Trophoblast cell (in vitro differentiated cells and primary cell): ENCODE results near the gene NHSL2.

Experiments used
- DNase-seq, 2 donors: peaks; one replicate each; pipeline ENCODE4 v3.0.0-alpha.2; 2016
- H2AFZ ChIP-seq: 2 replicates; pipeline ENCODE4 v1.6.1; 2013; ENCODE audit warnings: low read length, moderate library complexity, mild to moderate bottlenecking; ENCODE audit not compliant: insufficient read depth, poor library complexity
- H2AK5ac ChIP-seq: 2 replicates; pipeline ENCODE4 v1.6.1; 2013; ENCODE audit warnings: mild to moderate bottlenecking, low read length
- H2BK120ac ChIP-seq: 2 replicates; pipeline ENCODE4 v1.6.1; 2013; ENCODE audit warnings: low read length, mild to moderate bottlenecking, moderate library complexity; ENCODE audit not compliant: insufficient read depth, poor library complexity
- H2BK12ac ChIP-seq: 2 replicates; pipeline ENCODE4 v1.6.1; 2013; ENCODE audit warnings: mild to moderate bottlenecking, low read length, moderate library complexity
- H2BK5ac ChIP-seq: 2 replicates; pipeline ENCODE4 v1.6.1; 2013; ENCODE audit warnings: low read length, low read depth, moderate library complexity, mild to moderate bottlenecking; ENCODE audit not compliant: poor library complexity
- H3K14ac ChIP-seq: 2 replicates; pipeline ENCODE4 v1.6.1; 2013; ENCODE audit warnings: mild to moderate bottlenecking, low read length
- H3K18ac ChIP-seq: 2 replicates; pipeline ENCODE4 v1.6.1; 2013; ENCODE audit warnings: mild to moderate bottlenecking, low read length
- H3K23ac ChIP-seq: 2 replicates; pipeline ENCODE4 v1.6.1; 2013; ENCODE audit warnings: low read length
- H3K27ac ChIP-seq: 2 replicates; pipeline ENCODE4 v1.5.1; 2013; ENCODE audit warnings: low read depth, mild to moderate bottlenecking, inconsistent platforms, low read length, moderate library complexity
- H3K27me3 ChIP-seq: 2 replicates; pipeline ENCODE4 v1.6.1; 2013; ENCODE audit warnings: inconsistent platforms, mild to moderate bottlenecking, low read length, moderate library complexity; ENCODE audit not compliant: insufficient read depth
- H3K36me3 ChIP-seq, 2 experiments: 1 replicate in 1 of 2; 2 replicates in 1 of 2; pipeline ENCODE4 v1.6.1; 2013; ENCODE audit warnings: low read length in 2 of 2, mild to moderate bottlenecking in 2 of 2, moderate library complexity in 1 of 2; ENCODE audit not compliant: insufficient read depth in 2 of 2, control insufficient read depth in 1 of 2
- H3K4ac ChIP-seq: 2 replicates; pipeline ENCODE4 v1.6.1; 2013; ENCODE audit warnings: low read depth, mild to moderate bottlenecking, low read length, moderate library complexity
- H3K4me1 ChIP-seq, 2 experiments: 1 replicate in 1 of 2; 2 replicates in 1 of 2; pipeline ENCODE4 v1.6.1; 2013; ENCODE audit warnings: low read length in 2 of 2, mild to moderate bottlenecking in 2 of 2, moderate library complexity in 1 of 2; ENCODE audit not compliant: insufficient read depth in 2 of 2, control insufficient read depth in 1 of 2
- H3K4me2 ChIP-seq: 2 replicates; pipeline ENCODE4 v1.6.1; 2013; ENCODE audit warnings: inconsistent platforms, mild to moderate bottlenecking, low read length, moderate library complexity
- H3K4me3 ChIP-seq: 2 replicates; pipeline ENCODE4 v1.5.1; 2013; ENCODE audit warnings: mild to moderate bottlenecking, low read depth, low read length, inconsistent platforms
- H3K79me1 ChIP-seq: one replicate; pipeline ENCODE4 v1.6.1; 2013; ENCODE audit warnings: low read length
- H3K79me2 ChIP-seq: 2 replicates; pipeline ENCODE4 v1.6.1; 2013; ENCODE audit warnings: low read length, mild to moderate bottlenecking; ENCODE audit not compliant: control insufficient read depth, insufficient read depth, poor library complexity
- H3K9ac ChIP-seq: 2 replicates; pipeline ENCODE4 v1.6.1; 2013; ENCODE audit warnings: mild to moderate bottlenecking, low read length
- H3K9me3 ChIP-seq: 2 replicates; pipeline ENCODE4 v1.6.1; 2013; ENCODE audit warnings: low read depth, mild to moderate bottlenecking, control low read depth, inconsistent platforms, low read length; ENCODE audit not compliant: insufficient read depth
- H4K12ac ChIP-seq: 2 replicates; pipeline ENCODE4 v1.6.1; 2013; ENCODE audit warnings: low read depth, mild to moderate bottlenecking, low read length, moderate library complexity
- H4K8ac ChIP-seq: 2 replicates; pipeline ENCODE4 v1.6.1; 2013; ENCODE audit warnings: low read depth, mild to moderate bottlenecking, low read length, moderate library complexity
- H4K91ac ChIP-seq: one replicate; pipeline ENCODE4 v1.6.1; 2013; ENCODE audit warnings: low read depth, mild to moderate bottlenecking, low read length, moderate library complexity
- WGBS: extraction: QIAGEN DNeasy Blood & Tissue Kit; methylation state at CpG from one replicate; pipeline ENCODE4 v1.1.7; 2013; ENCODE audit warnings: missing lambda C conversion rate; ENCODE audit not compliant: insufficient read length, insufficient coverage; ENCODE audit errors: extremely low coverage; 5-methylcytosine and 5-hydroxymethylcytosine counted together

Gene NHSL2

GRCh38 chrX:72029483-72030411 is 119.1 kb downstream of the NHSL2 start:
- Histone ChIP-seq H2AFZ (no peak overlapping the region), H3K27me3 (no peaks in the 10 kb centered on the region)

GRCh38 chrX:72030431-72030830 is 119.8 kb downstream of the NHSL2 start:
- H3K36me3 ChIP-seq, result no peaks in the 10 kb centered on the region
- peak overlapping the region; percentile 48 for H2BK120ac ChIP-seq
- H4K12ac ChIP-seq, result no peak overlapping the region
- H3K4me1 ChIP-seq, result peaks cover 23 to 31% of the 10 kb centered on the region in 2 experiments
- no peak overlapping the region for H2AK5ac ChIP-seq
- peak overlapping the region; percentile 77 for H2BK5ac ChIP-seq
- no peaks in the 10 kb centered on the region for H3K27me3 ChIP-seq
- H3K79me2 ChIP-seq, result no peaks in the 10 kb centered on the region
- H2AFZ ChIP-seq, result no peak overlapping the region
- H3K23ac ChIP-seq, result no peak overlapping the region
- H3K79me1 ChIP-seq, result peaks cover 21% of the 10 kb centered on the region
- H3K9me3 ChIP-seq, result no peaks in the 10 kb centered on the region
- no peak overlapping the region for H3K4me3 ChIP-seq
- H3K4me2 ChIP-seq, result no peak overlapping the region
- no peak overlapping the region for H3K9ac ChIP-seq
- no peak overlapping the region for H4K8ac ChIP-seq
- peak overlapping the region; percentile 35 for H2BK12ac ChIP-seq
- H4K91ac ChIP-seq, result peak overlapping the region; percentile 11
- WGBS, result no CpG with 5 or more reads among the region's 3 CpGs
- no peak overlapping the region for H3K4ac ChIP-seq
- peak overlapping the region; percentile 58 for H3K27ac ChIP-seq
- H3K18ac ChIP-seq, result no peak overlapping the region
- DNase-seq, result peak in 1 of 2 donors; percentile 10
- peak overlapping the region; percentile 56 for H3K14ac ChIP-seq

More at GRCh38 chrX:72029483-72030411, 119.1 kb downstream of the NHSL2 start:
- Histone ChIP-seq H3K27ac (peak overlapping the region; percentile 85), H3K4ac (no peak overlapping the region), H3K14ac (peak overlapping the region; percentile 6), H4K12ac (no peak overlapping the region), H3K23ac (no peak overlapping the region), H2BK12ac (peak overlapping the region; percentile 75), H3K79me2 (no peaks in the 10 kb centered on the region), H3K9ac (no peak overlapping the region), H3K4me3 (no peak overlapping the region), H3K4me1 (peaks cover 23 to 33% of the 10 kb centered on the region in 2 experiments), H3K36me3 (peaks cover 0 to 1% of the 10 kb centered on the region in 2 experiments), H3K4me2 (peak overlapping the region; percentile 30), H3K79me1 (peaks cover 23% of the 10 kb centered on the region), H3K9me3 (no peaks in the 10 kb centered on the region), H4K8ac (no peak overlapping the region), H4K91ac (peak overlapping the region; percentile 84), H2BK120ac (peak overlapping the region; percentile 77), H3K18ac (no peak overlapping the region), H2BK5ac (peak overlapping the region; percentile 67), H2AK5ac (no peak overlapping the region)
- DNase-seq, result peak; percentile 30 to 75
- no CpG with 5 or more reads among the region's 7 CpGs for WGBS

GRCh38 chrX:72031118-72031517 is 120.5 kb downstream of the NHSL2 start:
- no peak overlapping the region for H3K14ac ChIP-seq
- H3K4me3 ChIP-seq, result no peak overlapping the region
- DNase-seq, result no peak
- H3K18ac ChIP-seq, result peak overlapping the region; percentile 53
- no peaks in the 10 kb centered on the region for H3K27me3 ChIP-seq
- H4K91ac ChIP-seq, result peak overlapping the region; percentile 11
- H2AFZ ChIP-seq, result no peak overlapping the region
- H3K9me3 ChIP-seq, result no peaks in the 10 kb centered on the region
- H3K27ac ChIP-seq, result no peak overlapping the region
- no peak overlapping the region for H2AK5ac ChIP-seq
- H4K8ac ChIP-seq, result no peak overlapping the region
- no peaks in the 10 kb centered on the region for H3K79me2 ChIP-seq
- no peaks in the 10 kb centered on the region for H3K36me3 ChIP-seq
- H3K23ac ChIP-seq, result no peak overlapping the region
- no peak overlapping the region for H3K4me2 ChIP-seq
- H3K4me1 ChIP-seq, result peaks cover 23 to 31% of the 10 kb centered on the region in 2 experiments
- peaks cover 21% of the 10 kb centered on the region for H3K79me1 ChIP-seq
- H3K9ac ChIP-seq, result no peak overlapping the region
- WGBS, result no CpG with 5 or more reads among the region's 1 CpG
- no peak overlapping the region for H4K12ac ChIP-seq
- H2BK12ac ChIP-seq, result peak overlapping the region; percentile 79
- peak overlapping the region; percentile 77 for H2BK5ac ChIP-seq
- peak overlapping the region; percentile 31 for H2BK120ac ChIP-seq
- no peak overlapping the region for H3K4ac ChIP-seq

GRCh38 chrX:72031634-72032033 is 121.0 kb downstream of the NHSL2 start:
- Histone ChIP-seq H4K8ac (no peak overlapping the region), H3K79me1 (peaks cover 19% of the 10 kb centered on the region), H3K79me2 (no peaks in the 10 kb centered on the region), H3K9ac (no peak overlapping the region), H3K23ac (no peak overlapping the region), H2BK12ac (no peak overlapping the region), H3K27me3 (no peaks in the 10 kb centered on the region), H4K12ac (no peak overlapping the region), H3K4me3 (no peak overlapping the region), H2BK120ac (no peak overlapping the region), H3K14ac (no peak overlapping the region), H3K4ac (no peak overlapping the region), H3K4me1 (peaks cover 20 to 27% of the 10 kb centered on the region in 2 experiments), H3K9me3 (no peaks in the 10 kb centered on the region), H2BK5ac (no peak overlapping the region), H3K4me2 (no peak overlapping the region), H2AFZ (no peak overlapping the region), H3K18ac (no peak overlapping the region), H3K27ac (no peak overlapping the region), H3K36me3 (no peaks in the 10 kb centered on the region), H2AK5ac (no peak overlapping the region), H4K91ac (no peak overlapping the region)
- no CpG with 5 or more reads among the region's 5 CpGs for WGBS
- DNase-seq, result no peak
